Sciatic nerve (tissue), 2 donors: ENCODE results near the gene CNKSR3. TPM values are rescaled to one million over a fixed set of nuclear protein-coding genes. Genes with fewer than 3 reads are reported as not detected.
"Not testable (repeated sequence)": the region's sequence is repeated elsewhere in the genome, so short reads cannot be mapped to it uniquely, and the experiment has no call there.

Source experiments
- ATAC-seq: fragments of 200-7000 bp; cut with Tn5 transposase; one replicate; pipeline ENCODE4 v1.9.1; 2020; ENCODE audit warnings: mild to moderate bottlenecking, moderate library complexity
- DNase-seq: peaks from one replicate; pipeline ENCODE4 v3.0.0-alpha.2; 2020; ENCODE audit warnings: low spot score
- intact Hi-C: fragments of 100-400 bp; cut with DNase I; formaldehyde crosslinking; loops from one replicate; pipeline ENCODE4 v1.14.2; 2022
- total RNA-seq: library from RNA; stranded (reverse); fragmentation: NEBNext Ultra II Directional; extraction: Animal tissue kit (Norgen Biotek cat#: 25700); gene quantifications from one replicate; pipeline ENCODE4 v1.2.1, GENCODE V29; 2021
- donor health status: DM: no; HTN: no; CAD: no.
- donor health status: DM: no; HTN: no; CAD: no.

CNKSR3 gene
- 22.2 TPM for total RNA-seq

DNA sequence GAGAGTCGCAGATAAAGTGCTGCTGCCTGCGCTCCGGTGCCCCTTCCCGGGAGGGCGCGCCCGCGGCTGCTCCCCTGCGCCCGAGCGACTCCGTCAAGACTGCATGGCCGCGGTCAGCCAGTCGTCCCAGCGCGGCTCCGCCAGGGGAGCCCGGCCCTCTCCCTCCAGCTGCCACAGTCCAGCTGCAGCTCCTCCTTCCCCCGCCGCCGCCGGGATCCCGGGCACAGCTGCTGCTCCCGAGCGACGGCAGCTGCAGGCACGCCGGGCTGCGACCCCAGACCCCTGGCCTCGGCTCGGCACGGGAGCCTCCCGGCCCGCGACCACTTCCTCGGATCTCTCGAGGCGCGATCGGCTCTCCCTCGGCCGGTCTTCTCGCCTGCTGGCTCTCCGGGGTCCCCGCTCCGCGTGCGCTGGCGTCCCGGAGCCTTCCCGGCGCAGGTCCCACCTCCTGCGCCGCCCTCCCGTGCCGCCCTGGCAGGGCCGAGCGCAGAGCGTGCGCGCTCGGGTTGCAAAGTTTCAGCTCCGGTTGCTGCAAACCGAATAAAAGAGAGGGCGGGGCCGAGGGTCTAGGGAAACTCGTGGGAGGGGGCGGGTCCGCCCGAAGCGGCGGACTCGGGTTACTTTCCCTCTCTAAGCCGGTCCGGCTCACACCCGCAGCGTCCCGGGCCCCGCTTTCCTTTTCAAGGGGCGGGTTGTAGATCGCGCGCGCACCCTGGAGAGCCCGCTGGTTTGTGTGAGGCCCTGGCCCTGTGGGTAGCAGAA is at the start of gene CNKSR3:
CNKSR3 (minus strand) TSS at position 542 of the 762 bp plus-strand sequence. CDS start 571 bp downstream, outside the sequence.
- DNase-seq (peak; percentile 92), ATAC-seq (peak; percentile 96)
- intact Hi-C loops: no loop called here

DNA sequence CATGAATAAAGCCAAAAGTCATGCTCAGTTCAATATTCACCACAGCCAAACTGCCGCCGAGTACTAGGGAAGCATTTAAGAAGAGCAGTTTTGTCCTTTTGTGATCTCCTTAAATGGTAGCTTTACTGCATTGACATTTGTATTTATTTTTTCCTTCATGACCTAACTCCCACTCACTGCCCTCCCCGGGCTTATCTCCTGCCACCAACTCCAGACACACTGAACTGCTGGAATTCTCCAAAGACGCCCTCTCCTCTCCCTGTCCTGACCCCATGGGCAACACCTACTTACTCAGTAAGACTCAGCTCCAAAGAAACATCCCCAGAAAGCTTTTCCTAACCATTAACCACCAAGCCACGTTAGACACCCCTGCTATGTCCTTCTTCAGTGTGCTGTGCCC is 48.5 kb upstream of the CNKSR3 start:
- intact Hi-C loops: no loop called here
- ATAC-seq (peak; percentile 15), DNase-seq (no peak)

DNA sequence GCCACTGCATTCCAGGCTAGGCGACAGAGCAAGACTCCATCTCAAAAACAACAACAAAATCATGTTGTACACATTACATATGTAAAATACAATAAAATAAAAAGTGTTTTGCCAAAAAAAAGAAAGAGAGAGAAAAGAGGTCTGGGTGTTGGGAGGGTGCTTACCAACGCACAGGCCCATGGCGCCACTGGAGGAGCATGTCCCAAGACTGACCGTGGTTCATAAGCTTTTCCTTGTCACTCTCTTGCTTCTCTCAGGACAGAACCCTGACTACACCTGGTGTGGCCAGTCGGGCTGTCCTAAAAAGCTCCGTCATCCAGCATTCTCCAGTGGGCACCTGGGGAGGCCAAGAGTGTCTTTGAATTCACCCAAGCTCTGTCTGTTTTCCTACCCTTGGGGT is 48.0 kb upstream of the CNKSR3 start:
- ATAC-seq (peak; percentile 17), DNase-seq (no peak)
- intact Hi-C loops: no loop called here

DNA sequence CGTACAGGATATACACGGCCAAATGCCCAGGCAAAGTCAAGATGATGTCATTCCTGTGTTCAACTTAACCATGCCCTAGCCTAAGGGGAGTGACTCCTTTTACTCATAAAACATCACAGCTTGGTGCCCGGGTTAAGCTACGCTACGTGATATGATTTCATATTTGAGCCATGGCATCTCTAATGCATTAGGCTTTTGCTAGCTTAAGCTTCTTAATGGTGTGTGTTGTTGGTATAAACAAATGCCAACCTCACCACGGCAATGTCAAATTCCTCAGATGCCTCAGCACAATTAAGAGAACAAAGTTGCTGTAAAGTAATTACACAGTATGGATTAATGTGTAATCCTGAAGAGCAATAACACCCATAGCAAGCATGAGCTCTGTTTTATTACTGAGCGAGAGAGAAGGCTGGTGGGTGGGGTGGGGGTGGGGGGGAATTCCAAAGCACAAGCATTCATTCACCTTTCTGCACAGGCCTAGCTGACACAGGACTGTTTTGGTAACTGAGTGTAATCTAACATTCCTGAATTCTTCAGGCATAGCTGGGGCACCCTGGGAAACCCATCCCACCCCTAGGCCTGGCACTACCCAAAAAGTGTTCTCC is 44.7 kb upstream of the CNKSR3 start:
- intact Hi-C loops: no loop called here
- ATAC-seq (no peak), DNase-seq (no peak)

DNA sequence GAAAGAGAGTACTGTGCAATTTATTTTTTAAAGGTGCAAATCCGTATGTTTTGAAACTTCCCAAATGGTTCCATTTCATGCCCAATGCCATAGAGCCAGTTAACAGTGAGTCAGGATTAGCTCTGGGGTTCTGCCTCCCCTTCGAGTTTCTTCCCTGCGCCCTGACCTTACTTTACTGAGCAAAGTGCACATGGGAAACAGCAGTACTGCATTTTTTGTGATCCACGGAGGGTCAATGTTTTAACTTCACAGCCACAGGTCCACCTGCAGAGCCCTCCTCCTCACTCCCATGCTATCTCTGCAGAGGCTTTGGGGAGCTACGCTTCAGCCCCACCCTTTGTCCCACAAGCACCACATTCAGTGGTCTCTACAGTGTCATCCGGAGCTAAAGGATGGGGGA is 44.0 kb upstream of the CNKSR3 start:
- intact Hi-C loops: no loop called here
- DNase-seq (no peak), ATAC-seq (no peak)

DNA sequence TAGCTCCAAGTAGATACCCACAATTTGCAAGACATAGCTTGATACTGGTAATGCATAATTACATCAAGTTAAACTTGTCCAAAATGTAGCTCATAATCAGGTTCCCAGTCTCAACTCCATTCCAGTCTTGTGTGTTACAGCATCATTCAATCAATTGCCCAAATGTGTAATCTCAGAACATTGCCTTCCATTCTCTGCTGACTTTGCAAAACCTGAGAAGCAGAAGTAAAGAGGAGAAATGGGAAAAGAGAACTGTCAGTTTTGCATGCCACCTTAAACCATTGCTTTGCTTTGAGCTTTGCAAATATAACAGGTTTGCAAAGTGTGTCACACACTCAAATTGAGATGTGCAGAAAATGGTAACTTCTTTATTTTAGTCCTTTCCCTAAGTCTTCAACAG is 40.3 kb upstream of the CNKSR3 start:
- no peak for DNase-seq
- no peak for ATAC-seq
- intact Hi-C loops: no loop called here

DNA sequence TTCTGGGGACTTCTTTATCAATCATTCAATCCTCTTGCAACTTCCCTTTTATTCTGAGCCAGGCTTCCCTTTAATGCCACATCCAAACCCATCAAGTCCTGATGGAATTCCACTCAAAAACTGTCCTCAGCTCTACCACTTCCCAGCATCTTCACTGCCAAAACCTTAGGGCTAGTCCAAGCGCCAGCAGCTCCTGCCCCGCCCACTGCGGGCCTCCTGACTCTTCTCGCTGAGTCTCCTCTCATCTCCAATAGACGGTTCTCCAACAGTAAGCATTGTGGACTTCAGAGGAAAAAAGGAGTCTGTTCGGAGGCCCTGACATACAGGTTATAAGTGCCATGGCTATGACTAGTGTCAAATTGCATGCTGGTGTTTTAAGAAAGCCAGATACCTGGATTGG is 38.7 kb upstream of the CNKSR3 start:
- intact Hi-C loops: no loop called here
- ATAC-seq: no peak
- DNase-seq: no peak

DNA sequence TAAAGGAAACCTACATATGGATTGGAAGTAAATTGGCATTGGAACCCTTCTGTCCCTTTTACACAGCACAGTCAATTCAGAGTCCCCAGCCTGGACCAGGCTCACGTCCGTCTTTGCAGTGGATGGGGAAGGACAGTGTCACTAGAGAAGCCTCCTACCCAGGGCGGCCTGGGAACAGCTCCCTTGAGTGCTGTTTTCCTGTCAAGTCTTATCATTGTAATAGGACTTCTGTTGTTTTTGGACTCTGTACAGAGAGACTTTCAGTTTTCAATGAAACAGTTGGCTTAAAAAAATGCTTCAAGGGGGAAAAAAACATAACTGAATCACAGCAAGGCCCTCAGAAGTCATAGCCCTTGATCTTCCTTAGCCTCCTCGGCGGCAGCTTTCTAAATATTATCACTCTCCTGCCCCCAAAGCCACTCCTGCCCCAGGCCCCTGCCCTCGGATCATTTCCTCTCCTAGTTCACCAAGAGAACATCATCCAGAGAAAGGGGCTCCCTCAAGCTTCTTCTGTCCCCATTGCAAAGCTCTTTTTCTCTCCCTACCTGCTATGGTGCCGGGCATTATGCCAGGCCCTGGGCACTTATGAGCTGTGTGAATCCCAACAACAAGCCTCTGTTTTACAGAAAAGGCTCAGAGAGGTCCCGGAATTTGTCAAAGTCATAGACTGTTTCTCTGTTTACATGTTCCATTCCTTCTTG is 37.8 kb upstream of the CNKSR3 start:
- DNase-seq (no peak), ATAC-seq (peak; percentile 89)
- intact Hi-C loops: no loop called here

DNA sequence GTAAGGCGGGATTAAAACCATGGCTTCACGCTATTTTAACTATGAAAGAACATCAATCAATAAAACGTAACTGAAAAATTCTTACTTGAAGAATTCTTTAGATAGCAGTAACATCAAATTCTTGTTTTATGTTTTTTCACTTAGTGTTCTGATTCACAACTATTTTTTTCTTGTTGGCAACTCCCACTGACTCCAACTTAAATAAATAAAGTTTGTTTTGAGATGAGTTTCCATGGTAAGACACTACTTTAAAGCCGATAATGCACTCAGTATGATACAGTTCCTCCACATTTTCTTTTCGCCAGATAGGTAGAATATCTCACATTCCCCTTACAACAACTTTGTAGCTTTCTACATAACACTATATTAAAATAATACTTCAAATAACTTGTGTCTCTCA is 33.1 kb upstream of the CNKSR3 start:
- ATAC-seq (no peak), DNase-seq (no peak)
- intact Hi-C loops: no loop called here

DNA sequence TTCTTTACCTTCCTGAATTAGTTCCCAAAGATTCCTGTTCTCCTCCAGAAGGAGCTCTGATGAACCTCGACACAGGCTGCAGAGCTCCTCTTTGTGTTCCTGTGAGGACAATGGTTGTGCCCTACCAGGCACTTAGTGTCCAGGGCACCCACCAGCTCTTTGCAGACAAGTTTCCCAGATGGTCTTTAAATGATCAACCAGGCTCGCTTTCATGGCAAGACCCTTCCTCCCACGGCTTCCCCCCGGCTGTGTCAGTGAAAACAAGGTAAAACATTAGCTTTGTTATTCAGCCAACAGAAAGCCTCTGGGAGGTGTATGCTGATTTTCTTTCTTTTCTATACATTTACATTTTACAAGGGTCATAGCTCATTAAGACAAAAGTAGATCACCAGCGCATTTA is 32.3 kb upstream of the CNKSR3 start:
- intact Hi-C loops: no loop called here
- ATAC-seq (no peak), DNase-seq (no peak)

DNA sequence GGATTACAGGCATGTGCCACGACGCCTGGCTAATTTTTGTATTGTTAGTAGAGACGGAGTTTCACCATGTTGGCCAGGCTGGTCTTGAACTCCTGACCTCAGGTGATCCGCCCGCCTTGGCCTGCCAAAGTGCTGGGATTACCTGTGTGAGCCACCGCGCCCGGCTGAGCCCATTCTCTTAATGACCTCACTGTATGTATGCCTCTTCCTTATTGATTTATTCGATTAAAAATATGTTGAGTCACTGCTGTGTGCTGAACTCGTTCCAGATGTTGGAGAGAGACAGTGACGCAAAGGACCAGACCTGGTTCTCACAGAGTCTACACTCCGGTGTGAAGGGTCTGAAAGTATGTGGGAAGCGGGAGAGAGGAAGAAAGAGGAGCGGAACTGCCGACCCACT is 31.4 kb upstream of the CNKSR3 start:
- intact Hi-C loops, DNase-seq, ATAC-seq: not testable (repeated sequence)

DNA sequence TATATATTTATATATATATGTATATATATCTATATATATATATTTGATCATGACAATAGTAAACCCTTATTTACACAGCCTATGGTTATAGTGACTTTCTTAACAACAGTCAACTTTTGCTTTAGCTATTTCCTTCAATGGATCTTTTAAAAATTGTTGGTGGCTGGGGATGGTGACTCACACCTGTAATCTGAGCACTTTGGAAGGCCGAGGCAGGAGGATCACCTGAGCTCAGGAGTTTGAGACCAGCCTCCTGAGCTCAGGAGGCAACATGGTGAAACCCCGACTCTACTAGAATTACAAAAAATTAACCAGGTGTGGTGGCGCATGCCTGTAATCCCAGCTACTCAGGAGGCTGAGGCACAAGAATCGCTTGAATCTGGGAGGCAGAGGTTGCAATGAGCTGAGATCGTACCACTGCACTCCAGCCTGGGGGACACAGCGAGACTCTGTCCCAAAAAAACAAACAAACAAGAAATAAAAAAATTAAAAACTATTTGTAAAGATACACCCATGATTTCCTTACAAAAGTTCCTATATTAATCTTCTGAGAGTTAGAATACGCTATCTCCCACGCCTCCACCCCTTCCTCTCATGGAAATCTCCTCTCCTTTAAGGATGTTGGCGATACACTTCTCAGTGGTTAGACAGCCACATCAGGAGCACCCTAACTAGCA is 29.2 kb upstream of the CNKSR3 start:
- DNase-seq: no peak
- intact Hi-C loops: no loop called here
- no peak for ATAC-seq

DNA sequence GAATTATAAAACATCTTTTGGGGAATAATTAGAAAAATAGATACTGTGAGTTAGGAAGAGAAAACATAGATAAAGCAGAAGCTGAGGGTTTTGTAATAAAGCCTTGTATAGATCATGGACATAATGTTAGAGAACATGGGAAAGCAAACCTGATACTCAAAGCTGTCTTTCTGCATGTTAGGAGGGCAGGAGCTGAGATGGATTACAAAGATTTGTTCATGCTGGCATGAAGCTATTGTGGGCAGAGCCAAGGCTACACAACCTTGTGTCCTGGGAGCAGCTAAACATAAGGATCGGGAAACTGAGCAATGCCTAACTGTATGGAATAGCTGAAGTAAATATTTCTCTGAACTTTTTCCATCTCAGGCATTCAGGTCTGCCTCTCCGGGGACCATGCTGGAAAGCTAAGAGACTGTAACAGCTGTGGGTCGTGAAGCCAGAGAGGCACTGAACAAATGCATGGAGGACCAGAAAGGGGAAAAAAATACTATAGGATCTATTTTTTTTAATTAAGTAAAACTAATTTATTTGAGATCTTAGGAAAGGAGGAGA is 28.2 kb upstream of the CNKSR3 start:
- DNase-seq (no peak), ATAC-seq (no peak)
- intact Hi-C loops: no loop called here

DNA sequence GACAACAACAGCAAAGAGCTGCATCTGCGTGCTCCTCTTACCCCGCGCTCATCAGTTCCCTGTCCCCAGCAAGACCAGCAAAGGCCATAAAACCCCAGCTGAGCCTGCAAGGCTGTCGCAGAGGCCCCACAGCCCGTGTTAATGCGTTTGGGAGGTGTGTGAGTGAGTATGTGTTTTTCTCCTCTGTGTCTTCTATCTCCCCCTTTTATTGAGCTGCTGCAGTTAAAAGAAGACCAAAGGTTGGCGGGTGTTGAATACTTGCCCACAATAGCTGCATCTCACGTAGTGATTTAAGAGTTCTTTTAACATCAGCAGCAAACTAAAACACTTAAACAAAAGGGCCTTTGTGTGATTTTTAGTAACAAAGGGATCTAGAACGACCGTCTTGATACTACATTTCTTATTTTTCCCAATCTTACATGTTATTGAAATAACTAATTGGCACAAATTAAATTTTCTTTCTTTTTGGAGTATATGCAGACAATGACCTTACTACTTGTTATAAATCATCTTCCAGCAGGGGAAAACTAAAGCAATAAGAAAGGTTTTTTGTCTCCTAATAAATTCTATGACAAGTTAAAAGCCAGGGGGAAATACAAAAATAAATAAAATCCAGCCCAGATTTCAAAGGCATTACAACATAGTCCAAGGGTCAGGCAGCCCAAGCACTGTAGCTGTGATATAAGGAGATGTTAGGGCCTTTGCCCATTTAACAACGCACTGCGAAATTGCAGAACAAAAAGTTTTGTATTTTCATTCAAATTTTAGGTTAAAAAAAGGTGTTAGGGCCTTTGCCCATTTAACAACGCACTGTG is 27.2 kb upstream of the CNKSR3 start:
- intact Hi-C loops: no loop called here
- ATAC-seq: peak; percentile 57
- no peak for DNase-seq

DNA sequence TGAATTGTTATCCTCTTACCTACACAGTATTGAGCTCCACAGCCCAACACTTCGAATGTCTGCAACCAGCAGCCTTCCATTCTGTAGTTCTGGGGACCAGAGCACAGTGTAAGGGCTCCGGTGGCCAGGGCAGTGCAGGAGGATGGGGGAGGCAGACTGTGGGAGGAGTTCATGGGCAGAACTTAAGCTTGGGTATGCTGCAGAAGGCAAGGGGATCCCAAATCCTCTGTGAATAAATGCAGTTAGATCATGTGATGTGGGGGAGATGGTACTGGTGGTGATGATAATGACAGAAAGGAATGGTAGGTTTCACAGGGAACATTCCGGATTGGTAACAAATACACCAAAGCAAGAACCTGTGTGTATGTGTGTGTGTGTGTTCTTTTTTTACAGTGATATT is 26.5 kb upstream of the CNKSR3 start:
- peak; percentile 34 for ATAC-seq
- intact Hi-C loops: no loop called here
- DNase-seq: no peak

DNA sequence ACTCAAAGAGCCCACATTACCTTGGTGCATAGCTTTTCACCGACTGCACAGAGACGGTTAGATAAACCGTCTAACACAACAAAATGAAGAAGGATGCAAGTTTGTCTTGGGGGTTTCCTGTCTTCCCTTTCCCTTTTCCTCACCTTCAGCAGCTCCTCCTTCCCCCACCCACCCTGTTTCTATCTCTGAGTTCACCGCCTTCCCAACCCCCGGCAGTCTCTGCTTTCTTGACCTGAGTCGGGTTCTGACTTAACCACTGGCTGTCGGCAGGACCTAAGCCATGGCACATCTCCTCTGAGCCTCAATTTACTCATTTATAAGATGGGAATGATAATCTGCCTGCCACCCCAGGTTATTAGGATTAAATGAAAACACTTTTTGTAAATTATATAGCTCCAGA is 25.8 kb upstream of the CNKSR3 start:
- intact Hi-C loops: no loop called here
- ATAC-seq (no peak), DNase-seq (no peak)

DNA sequence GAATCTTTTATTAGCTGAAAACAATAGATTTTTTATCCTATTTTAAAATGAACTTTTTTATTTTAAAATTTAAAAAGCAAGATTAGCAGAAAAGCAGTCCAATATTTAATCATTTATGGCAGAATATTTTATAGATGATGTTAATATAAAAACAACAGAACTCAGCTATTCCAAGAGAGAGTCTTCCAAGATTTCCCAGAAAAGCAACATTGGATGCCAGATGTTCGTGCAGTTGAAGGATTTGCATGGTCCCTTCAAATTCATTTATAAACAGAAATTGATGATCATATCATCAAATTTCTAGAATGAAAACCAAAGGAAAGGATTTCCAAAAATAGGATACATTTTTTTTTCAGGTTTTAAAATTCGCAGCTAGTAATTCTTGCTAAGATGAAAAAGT is 25.4 kb upstream of the CNKSR3 start:
- ATAC-seq (no peak), DNase-seq (no peak)
- intact Hi-C loops: no loop called here

DNA sequence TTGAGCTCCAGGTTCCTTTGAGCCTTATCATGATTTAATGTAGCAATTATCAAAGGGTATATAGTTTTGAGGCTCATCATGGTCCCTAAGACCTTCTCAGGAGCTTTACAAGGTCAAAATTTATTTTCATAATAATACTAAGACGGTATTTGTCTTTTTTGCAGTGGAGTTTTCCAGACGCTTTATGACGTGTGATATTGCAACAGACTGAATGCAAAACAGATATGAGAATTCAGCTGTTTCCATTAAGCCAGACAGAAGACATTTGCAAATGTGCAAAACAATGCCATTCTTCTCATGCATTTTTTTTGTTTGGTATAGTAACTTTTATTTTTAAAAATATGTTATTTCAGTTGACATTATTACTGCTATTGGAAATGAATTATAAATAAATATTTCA is 24.7 kb upstream of the CNKSR3 start:
- no peak for ATAC-seq
- intact Hi-C loops: no loop called here

DNA sequence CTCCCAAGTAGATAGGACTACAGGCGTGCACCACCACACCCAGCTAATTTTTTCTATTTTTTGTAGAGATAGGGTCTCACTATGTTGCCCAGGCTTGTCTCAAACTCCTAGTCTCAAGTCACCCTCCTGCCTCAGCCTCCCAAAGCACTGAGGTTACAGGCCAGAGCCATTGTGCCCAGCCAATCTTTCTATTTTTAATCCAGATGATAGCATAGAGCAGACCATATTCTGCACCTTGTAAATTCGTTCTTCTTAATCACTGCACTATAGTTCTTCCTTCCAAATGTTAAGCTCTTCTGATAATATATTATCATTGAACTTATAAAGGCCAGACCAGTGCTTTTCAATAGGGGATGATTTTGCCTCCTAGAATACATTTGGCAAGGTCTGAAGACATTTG is 24.0 kb upstream of the CNKSR3 start:
- intact Hi-C loops: no loop called here
- DNase-seq: no peak

More for the DNA sequence above, 24.7 kb upstream of the CNKSR3 start:
- no peak for DNase-seq

More for the DNA sequence above, 24.0 kb upstream of the CNKSR3 start:
- no peak for ATAC-seq
